ENCODE data around the gene E2F2. TPM values are rescaled to one million over a fixed set of nuclear protein-coding genes. Genes with fewer than 3 reads are reported as not detected.

The E2F2 gene
- polyA plus RNA-seq, 1 donor (not counting 4 experiments of a cell fraction or from before 2014, with no cell fraction given) = 0.05 TPM

- no peak for FAIRE-seq
- Histone ChIP-seq H4K20me1 (ENCODE audit: control insufficient read depth, extremely low read depth, insufficient read depth, low read length) (no peaks in the 10 kb centered on the region), H3K9me1 (ENCODE audit: control insufficient read depth, extremely low read depth, insufficient read depth, low read length) (no peaks in the 10 kb centered on the region), H3K4me2 (ENCODE audit: control insufficient read depth, extremely low read depth, insufficient read depth, low read depth, low read length) (no peak overlapping the region), H3K9ac (ENCODE audit: control insufficient read depth, extremely low read depth, insufficient read depth, low read length) (no peak overlapping the region), H3K79me2 (ENCODE audit: control insufficient read depth, insufficient read depth, low read length) (no peaks in the 10 kb centered on the region), H3K27me3 (ENCODE audit: control insufficient read depth, extremely low read depth, insufficient read depth, low read length) (no peaks in the 10 kb centered on the region), H2AFZ (ENCODE audit: control insufficient read depth, low read length) (no peak overlapping the region), H3K36me3 (ENCODE audit: control insufficient read depth in 2 of 2, extremely low read depth in 1 of 2, insufficient read depth in 2 of 2, low read length in 2 of 2) (no peaks in the 10 kb centered on the region), H3K9me3 (ENCODE audit: control insufficient read depth, low read depth, low read length) (no peaks in the 10 kb centered on the region), H3K27ac (ENCODE audit: control insufficient read depth, insufficient read depth, low read length) (no peak overlapping the region), H3K4me1 (ENCODE audit: control insufficient read depth, extremely low read depth, insufficient read depth, low read length) (peaks cover 25% of the 10 kb centered on the region), H3K4me3 (ENCODE audit: control insufficient read depth in 2 of 3, extremely low read depth in 1 of 3, insufficient read depth in 2 of 3, low read depth in 1 of 3, low read length in 3 of 3) (no peak overlapping the region)
- dilution Hi-C loops (cut with MboI; ENCODE audit: extremely low pct_ligation_motif_present, low sequenced_read_pairs) = no loop called here
- TF ChIP-seq EZH2 (IDR thresholded peaks at IDR 0.05; ENCODE audit: low read length) (no peak), CTCF (optimal IDR thresholded peaks at IDR 0.05 in 1 of 3, IDR thresholded peaks at IDR 0.05 in 1 of 3, conservative IDR thresholded peaks at IDR 0.05 in 1 of 3; ENCODE audit: extremely low read depth in 1 of 3, insufficient read depth in 2 of 3, low read length in 3 of 3) (no peak)
- no peak for DNase-seq (ENCODE audit: low read depth, low spot score)
Measured at GRCh38 chr1:23551849-23552248, 20.8 kb upstream of the E2F2 start.

DNA sequence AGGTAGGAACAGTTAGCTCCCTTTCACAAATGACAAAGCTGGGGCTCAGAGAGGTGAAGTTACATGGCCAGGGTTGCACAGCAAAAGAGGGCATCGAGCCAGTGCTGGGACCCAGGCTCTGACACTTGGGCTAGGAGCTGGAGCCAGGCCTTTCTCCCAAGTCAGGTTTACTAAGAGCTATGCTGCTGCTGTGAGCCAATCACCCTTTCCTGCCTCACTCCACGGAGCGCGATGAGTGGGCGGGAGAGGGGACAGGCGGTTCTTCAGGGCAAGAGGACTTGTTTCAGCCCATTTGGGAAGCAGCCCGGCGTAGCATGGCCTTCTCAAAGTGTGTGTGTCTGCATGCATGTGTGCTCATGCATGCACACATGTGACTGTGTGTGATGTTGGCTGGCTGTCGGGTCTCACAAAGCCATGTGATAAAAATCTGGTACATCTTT, 17.7 kb upstream of the E2F2 start:
- H3K9me3 ChIP-seq (ENCODE audit: control insufficient read depth, low read depth, low read length) = no peaks in the 10 kb centered on the region
- no peak for TF ChIP-seq EZH2 (IDR thresholded peaks at IDR 0.05; ENCODE audit: low read length)
- no peak for TF ChIP-seq CTCF (optimal IDR thresholded peaks at IDR 0.05 in 1 of 3, IDR thresholded peaks at IDR 0.05 in 1 of 3, conservative IDR thresholded peaks at IDR 0.05 in 1 of 3; ENCODE audit: extremely low read depth in 1 of 3, insufficient read depth in 2 of 3, low read length in 3 of 3)
- no peaks in the 10 kb centered on the region for H3K79me2 ChIP-seq (ENCODE audit: control insufficient read depth, insufficient read depth, low read length)
- no peak overlapping the region for H3K4me3 ChIP-seq (ENCODE audit: control insufficient read depth in 2 of 3, extremely low read depth in 1 of 3, insufficient read depth in 2 of 3, low read depth in 1 of 3, low read length in 3 of 3)
- no peak overlapping the region for H3K27ac ChIP-seq (ENCODE audit: control insufficient read depth, insufficient read depth, low read length)
- no peaks in the 10 kb centered on the region for H3K9me1 ChIP-seq (ENCODE audit: control insufficient read depth, extremely low read depth, insufficient read depth, low read length)
- H2AFZ ChIP-seq (ENCODE audit: control insufficient read depth, low read length) = no peak overlapping the region
- peaks cover 6% of the 10 kb centered on the region for H3K4me1 ChIP-seq (ENCODE audit: control insufficient read depth, extremely low read depth, insufficient read depth, low read length)
- dilution Hi-C loops (cut with MboI; ENCODE audit: extremely low pct_ligation_motif_present, low sequenced_read_pairs) = no loop called here
- DNase-seq (ENCODE audit: low read depth, low spot score) = no peak
- no peak overlapping the region for H3K4me2 ChIP-seq (ENCODE audit: control insufficient read depth, extremely low read depth, insufficient read depth, low read depth, low read length)
- H3K9ac ChIP-seq (ENCODE audit: control insufficient read depth, extremely low read depth, insufficient read depth, low read length) = no peak overlapping the region
- H4K20me1 ChIP-seq (ENCODE audit: control insufficient read depth, extremely low read depth, insufficient read depth, low read length) = no peaks in the 10 kb centered on the region
- no peak for FAIRE-seq
- H3K27me3 ChIP-seq (ENCODE audit: control insufficient read depth, extremely low read depth, insufficient read depth, low read length) = no peaks in the 10 kb centered on the region
- H3K36me3 ChIP-seq (ENCODE audit: control insufficient read depth in 2 of 2, extremely low read depth in 1 of 2, insufficient read depth in 2 of 2, low read length in 2 of 2) = no peaks in the 10 kb centered on the region

Data from keratinocyte (primary cell).